PC-3 (cell line): Measurements from ENCODE around the gene EPHA2. TPM values are rescaled to one million over a fixed set of nuclear protein-coding genes. Genes with fewer than 3 reads are reported as not detected.

Experiments used
- ATAC-seq: fragments of 200-7000 bp; cut with Tn5 transposase; 2 replicates; pipeline ENCODE4 v1.9.1; 2020; ENCODE audit warnings: mild to moderate bottlenecking, moderate library complexity
- BruUV-seq: library from RNA; stranded (reverse); fragments of 400-500 nt; replicated peaks from 2 replicates; lab custom pipeline; 2021; lab: Mats Ljungman, UMichigan
- CTCF ChIA-PET: fragments of 300-600 bp; sonication (Branson Sonifier 250); formaldehyde crosslinking; loops from one replicate; lab custom pipeline; 2022; ENCODE audit warnings: antibody characterized with exemption; lab: Charles Lee
- POLR2A ChIA-PET: fragments of 300-600 bp; sonication (Branson Sonifier 250); formaldehyde crosslinking; loops from one replicate; lab custom pipeline; 2022; ENCODE audit warnings: antibody characterized with exemption; ENCODE audit not compliant: unreplicated experiment; lab: Charles Lee
- DNase-seq: peaks from one replicate; pipeline ENCODE4 v3.0.0-alpha.2; 2015
- H2AFZ ChIP-seq: fragments of 300-600 bp; sonication (generic); 2 replicates; pipeline ENCODE4 v1.6.0; 2016; ENCODE audit warnings: antibody characterized with exemption, low read length
- H3F3A ChIP-seq: fragments of 300-600 bp; sonication (generic); one replicate; pipeline ENCODE4 v1.6.0; 2017; ENCODE audit warnings: antibody characterized with exemption, low read length, control low read depth, mild to moderate bottlenecking; ENCODE audit not compliant: unreplicated experiment
- H3K27ac ChIP-seq: fragments of 300-600 bp; sonication (generic); 2 replicates; pipeline ENCODE4 v1.5.1; 2016; ENCODE audit warnings: mild to moderate bottlenecking, low read length
- H3K27me3 ChIP-seq: fragments of 300-600 bp; sonication (generic); 2 replicates; pipeline ENCODE4 v1.6.1; 2016; ENCODE audit warnings: low read length, mixed read lengths
- H3K36me3 ChIP-seq: fragments of 300-600 bp; sonication (generic); 2 replicates; pipeline ENCODE4 v1.6.1; 2016; ENCODE audit warnings: low read depth, mixed run types, low read length, mixed read lengths
- H3K4me1 ChIP-seq: fragments of 300-600 bp; sonication (generic); 2 replicates; pipeline ENCODE4 v1.5.1; 2016; ENCODE audit warnings: low read length; ENCODE audit not compliant: insufficient read depth
- H3K4me2 ChIP-seq: fragments of 300-600 bp; sonication (generic); 2 replicates; pipeline ENCODE4 v1.6.0; 2016; ENCODE audit warnings: low read length
- H3K4me3 ChIP-seq: fragments of 300-600 bp; sonication (generic); 2 replicates; pipeline ENCODE4 v1.5.1; 2016; ENCODE audit warnings: mild to moderate bottlenecking, low read length, mixed read lengths
- H3K79me2 ChIP-seq: fragments of 300-600 bp; sonication (generic); 2 replicates; pipeline ENCODE4 v1.6.1; 2017; ENCODE audit warnings: low read length, mixed read lengths
- H3K9ac ChIP-seq: fragments of 300-600 bp; sonication (generic); 2 replicates; pipeline ENCODE4 v1.6.0; 2016; ENCODE audit warnings: mild to moderate bottlenecking, low read length
- H3K9me2 ChIP-seq: fragments of 300-600 bp; sonication (generic); replicated peaks from 2 replicates; pipeline ENCODE4 v1.6.1; 2016; ENCODE audit warnings: mixed run types, low read length, mixed read lengths
- H3K9me3 ChIP-seq: fragments of 300-600 bp; sonication (generic); 2 replicates; pipeline ENCODE4 v1.6.1; 2016; ENCODE audit warnings: low read length, mixed read lengths
- H4K20me1 ChIP-seq: fragments of 300-600 bp; sonication (generic); 2 replicates; pipeline ENCODE4 v1.6.1; 2016; ENCODE audit warnings: low read length, mixed read lengths
- EZH2 ChIP-seq: fragments of 300-600 bp; sonication (generic); IDR thresholded peaks from one replicate; pipeline ENCODE4 v1.6.1; 2017; ENCODE audit warnings: antibody characterized with exemption, mild to moderate bottlenecking, low read length; ENCODE audit not compliant: unreplicated experiment
- EZH2phosphoT487 ChIP-seq: fragments of 300-600 bp; sonication (generic); IDR thresholded peaks from 2 replicates; pipeline ENCODE4 v1.6.1; 2018; ENCODE audit warnings: mild to moderate bottlenecking, antibody characterized with exemption, low read length, borderline replicate concordance
- intact Hi-C: fragments of 100-400 bp; cut with micrococcal nuclease; formaldehyde crosslinking; loops from 2 replicates; pipeline ENCODE4 v1.9.0; 2023
- total RNA-seq: library from RNA; depleted of rRNA; stranded (reverse); fragments of >200 nt; gene quantifications from 2 replicates; pipeline ENCODE4 v1.2.3, GENCODE V29; 2014
- TF ChIP-seq, protein P1 (sequence below): fragments of 300-600 bp; sonication (generic); conservative IDR thresholded peaks from 2 replicates; pipeline ENCODE4 v1.5.1; 2017; ENCODE audit warnings: antibody characterized with exemption, low read depth, mild to moderate bottlenecking, low read length

The EPHA2 gene
- total RNA-seq, 1 experiment from 2014 or later, result 459 TPM

DNA sequence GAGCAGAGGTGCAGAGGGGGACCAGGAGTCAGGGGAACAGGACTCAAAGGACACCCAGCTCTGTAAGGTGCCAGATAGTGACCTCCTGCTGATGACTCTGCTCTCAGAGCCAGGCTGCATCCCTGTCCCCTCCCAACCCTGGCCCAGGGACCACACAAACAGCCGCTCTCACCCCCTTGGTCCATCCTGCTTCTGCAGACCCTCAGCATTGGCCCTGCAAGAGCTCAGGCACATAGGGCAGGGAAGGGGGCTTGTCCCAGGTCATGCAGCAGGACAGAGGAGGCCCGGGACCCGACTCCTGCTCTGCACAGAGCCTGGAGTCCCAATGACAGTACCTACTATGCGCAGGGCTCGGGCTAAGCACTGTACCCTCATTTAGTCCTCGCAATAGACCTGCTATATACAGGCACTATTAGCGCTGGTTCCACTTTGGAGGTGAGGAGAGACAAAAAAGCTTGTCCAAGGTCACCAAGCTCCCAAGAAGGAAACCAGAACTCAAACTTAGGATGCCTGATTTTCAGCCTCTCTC, 15.7 kb downstream of the EPHA2 start:
- peaks cover 31% of the 10 kb centered on the region for H3F3A ChIP-seq
- H2AFZ ChIP-seq, result no peak overlapping the region
- peaks cover 76% of the 10 kb centered on the region for H3K4me1 ChIP-seq
- no peaks in the 10 kb centered on the region for H3K9me3 ChIP-seq
- peak overlapping the region; percentile 34; the same call in 1 of the 2 replicates for H3K4me3 ChIP-seq
- TF ChIP-seq, protein P1, sequence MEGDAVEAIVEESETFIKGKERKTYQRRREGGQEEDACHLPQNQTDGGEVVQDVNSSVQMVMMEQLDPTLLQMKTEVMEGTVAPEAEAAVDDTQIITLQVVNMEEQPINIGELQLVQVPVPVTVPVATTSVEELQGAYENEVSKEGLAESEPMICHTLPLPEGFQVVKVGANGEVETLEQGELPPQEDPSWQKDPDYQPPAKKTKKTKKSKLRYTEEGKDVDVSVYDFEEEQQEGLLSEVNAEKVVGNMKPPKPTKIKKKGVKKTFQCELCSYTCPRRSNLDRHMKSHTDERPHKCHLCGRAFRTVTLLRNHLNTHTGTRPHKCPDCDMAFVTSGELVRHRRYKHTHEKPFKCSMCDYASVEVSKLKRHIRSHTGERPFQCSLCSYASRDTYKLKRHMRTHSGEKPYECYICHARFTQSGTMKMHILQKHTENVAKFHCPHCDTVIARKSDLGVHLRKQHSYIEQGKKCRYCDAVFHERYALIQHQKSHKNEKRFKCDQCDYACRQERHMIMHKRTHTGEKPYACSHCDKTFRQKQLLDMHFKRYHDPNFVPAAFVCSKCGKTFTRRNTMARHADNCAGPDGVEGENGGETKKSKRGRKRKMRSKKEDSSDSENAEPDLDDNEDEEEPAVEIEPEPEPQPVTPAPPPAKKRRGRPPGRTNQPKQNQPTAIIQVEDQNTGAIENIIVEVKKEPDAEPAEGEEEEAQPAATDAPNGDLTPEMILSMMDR, result no peak
- peaks cover 96% of the 10 kb centered on the region for H3K79me2 ChIP-seq
- H3K4me2 ChIP-seq, result peak overlapping the region; percentile 63
- H3K9ac ChIP-seq, result peak overlapping the region; percentile 40
- no peaks in the 10 kb centered on the region for H3K9me2 ChIP-seq
- ATAC-seq, result peak; percentile 0
- no peaks in the 10 kb centered on the region for H3K27me3 ChIP-seq
- H3K36me3 ChIP-seq, result peaks cover 73% of the 10 kb centered on the region
- ChIA-PET POLR2A (no interaction called here), CTCF (interaction anchor here (1.5 kb wide), 1 partner anchor 57 kb away, joined by 3 read pairs; no protein-coding TSS in a partner anchor)
- TSS peak; percentile 43 for BruUV-seq
- intact Hi-C loops, result no loop called here
- H4K20me1 ChIP-seq, result peaks cover 26% of the 10 kb centered on the region
- DNase-seq, result no peak
- peak overlapping the region; percentile 94 for H3K27ac ChIP-seq

DNA sequence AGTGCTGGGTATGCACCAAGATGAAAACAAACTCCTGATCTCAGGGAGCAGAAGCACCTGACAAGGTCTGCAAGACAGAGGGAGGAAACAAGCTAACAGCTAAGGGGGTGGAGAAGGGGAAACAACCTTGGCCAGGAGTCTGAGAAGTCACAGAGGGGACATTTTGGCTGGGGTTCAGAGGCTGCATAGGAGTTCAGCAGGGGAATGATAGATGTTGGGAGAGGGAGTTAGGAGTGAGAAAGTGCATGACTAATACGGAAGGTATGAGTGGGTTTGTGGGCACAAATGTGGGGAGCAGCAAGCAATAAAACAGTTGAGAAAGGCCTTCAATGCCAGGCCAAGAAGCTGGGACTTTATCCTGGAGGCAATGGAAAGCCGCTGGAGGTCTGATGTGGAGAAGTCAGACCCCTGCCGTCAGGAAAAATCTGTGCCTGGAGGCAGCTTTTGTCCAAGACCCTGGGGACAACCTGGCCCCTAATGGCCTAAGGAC, 16.4 kb downstream of the EPHA2 start:
- Histone ChIP-seq H3K9me3 (no peaks in the 10 kb centered on the region), H3K9me2 (no peaks in the 10 kb centered on the region), H3K4me1 (peaks cover 70% of the 10 kb centered on the region), H3K4me2 (peak overlapping the region; percentile 63), H3K4me3 (peak overlapping the region; percentile 44), H3K36me3 (peaks cover 76% of the 10 kb centered on the region), H3F3A (peaks cover 37% of the 10 kb centered on the region), H3K27me3 (no peaks in the 10 kb centered on the region), H3K27ac (peak overlapping the region; percentile 94), H3K9ac (peak overlapping the region; percentile 62), H3K79me2 (peaks cover 96% of the 10 kb centered on the region), H2AFZ (no peak overlapping the region), H4K20me1 (peaks cover 32% of the 10 kb centered on the region)
- TF ChIP-seq EZH2phosphoT487 (no peak), EZH2 (no peak)
- TF ChIP-seq, protein P1, result no peak
- ChIA-PET CTCF (interaction anchor here (1.5 kb wide), 1 partner anchor 57 kb away, joined by 3 read pairs; no protein-coding TSS in a partner anchor), POLR2A (interaction anchor here (0.7 kb wide), 1 partner anchor 68 kb away, joined by 3 read pairs; no protein-coding TSS in a partner anchor)
- ATAC-seq, result peak; percentile 22
- BruUV-seq, result no TSS peak
- DNase-seq, result peak; percentile 95
- intact Hi-C loops, result loop anchor here (2.0 kb wide), 1 partner anchor 97 kb away; the partner anchor contains the start of gene CPLANE2

DNA sequence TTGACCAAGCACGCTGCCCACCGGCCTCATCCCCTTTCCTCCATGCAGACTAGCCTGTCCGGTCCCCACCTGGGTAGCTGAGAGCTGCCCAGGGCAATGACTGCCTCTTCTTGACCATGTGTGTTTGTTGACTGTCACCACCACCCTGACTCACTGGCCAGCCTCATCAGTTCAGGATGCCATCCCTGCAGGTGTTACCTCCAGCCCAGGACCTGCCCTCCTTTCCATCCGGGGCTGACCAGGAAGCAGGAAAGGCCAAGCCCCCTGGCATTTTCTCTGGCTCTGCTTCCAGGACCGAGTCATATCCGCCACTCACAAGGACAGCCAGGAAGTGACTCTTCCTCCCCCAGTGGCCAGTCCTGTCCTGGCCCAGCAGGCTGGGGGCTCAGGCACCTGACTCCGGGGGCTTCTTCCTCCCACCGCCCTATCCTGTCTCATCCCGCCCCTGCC, 17.1 kb downstream of the EPHA2 start:
- peaks cover 96% of the 10 kb centered on the region for H3K79me2 ChIP-seq
- H3K27ac ChIP-seq, result peak overlapping the region; percentile 94

More for the DNA sequence above, 17.1 kb downstream of the EPHA2 start:
- H3F3A ChIP-seq, result peaks cover 41% of the 10 kb centered on the region
- no TSS peak for BruUV-seq
- H2AFZ ChIP-seq, result no peak overlapping the region
- DNase-seq (peak; percentile 95), ATAC-seq (peak; percentile 54)
- ChIA-PET CTCF (interaction anchor here (1.5 kb wide), 1 partner anchor 56 kb away, joined by 3 read pairs; no protein-coding TSS in a partner anchor), POLR2A (no interaction called here)
- TF ChIP-seq, protein P1, result 0 out of 2 replicates have a peak, but pooled peaks have one; percentile 18
- no peak for TF ChIP-seq EZH2
- H3K36me3 ChIP-seq, result peaks cover 79% of the 10 kb centered on the region
- H3K9ac ChIP-seq, result peak overlapping the region; percentile 62
- peak overlapping the region; percentile 44 for H3K4me3 ChIP-seq
- intact Hi-C loops, result loop anchor here (2.0 kb wide), 1 partner anchor 98 kb away; the partner anchor contains the start of gene CPLANE2
- H3K9me2 ChIP-seq, result no peaks in the 10 kb centered on the region
- peaks cover 63% of the 10 kb centered on the region for H3K4me1 ChIP-seq
- H3K27me3 ChIP-seq, result no peaks in the 10 kb centered on the region
- H3K4me2 ChIP-seq, result peak overlapping the region; percentile 63
- peaks cover 38% of the 10 kb centered on the region for H4K20me1 ChIP-seq
- H3K9me3 ChIP-seq, result no peaks in the 10 kb centered on the region
